HepG2 (cell line): Measurements from ENCODE around the gene EIF4H. TPM values are rescaled to one million over a fixed set of nuclear protein-coding genes. Genes with fewer than 3 reads are reported as not detected.

Source experiments
- ATAC-seq: fragments of 200-7000 bp; cut with Tn5 transposase; 3 replicates; pipeline ENCODE4 v1.9.1; 2020; ENCODE audit warnings: mild to moderate bottlenecking, moderate library complexity
- BruUV-seq: library from RNA; stranded (reverse); fragments of 400-500 nt; replicated peaks from 2 replicates; lab custom pipeline; 2021; lab: Mats Ljungman, UMichigan
- CTCF ChIA-PET: fragments of 300-600 bp; formaldehyde crosslinking; extraction: SDS; loops from one replicate; lab custom pipeline; 2021; ENCODE audit warnings: low total read pairs, inconsistent platforms, low intra/inter-chr PET ratio; lab: Yijun Ruan, JAX
- POLR2A ChIA-PET: fragments of 350-600 bp; sonication (Branson Sonifier 250); formaldehyde crosslinking; loops from one replicate; lab custom pipeline; 2020; ENCODE audit warnings: antibody characterized with exemption, inconsistent platforms; lab: Yijun Ruan, JAX
- DNase-seq: peaks from one replicate; pipeline ENCODE4 v3.0.0-alpha.2; 2015; ENCODE audit warnings: low spot score
- FAIRE-seq: peaks from 3 replicates; lab custom pipeline; 2011; peaks lifted over from hg19 to GRCh38; lab: Jason Lieb, UNC
- H2AFZ ChIP-seq: one replicate; pipeline ENCODE4 v1.6.1; 2011; ENCODE audit warnings: low read length, inconsistent platforms
- H3K27ac ChIP-seq: fragments of 300-600 bp; 3 replicates; pipeline ENCODE4 v1.8.0; 2011; ENCODE audit warnings: mixed run types, mild to moderate bottlenecking, mixed read lengths, low read length, inconsistent platforms; ENCODE audit not compliant: insufficient read depth; ENCODE audit errors: extremely low read length
- H3K27me3 ChIP-seq, 2 experiments: fragments of 200-600 bp in 1 of 2; 2 replicates in 1 of 2; 3 replicates in 1 of 2; pipeline versions ENCODE4 v1.6.0 to v1.8.0; 2011; ENCODE audit warnings: low read length in 2 of 2, mild to moderate bottlenecking in 2 of 2, moderate library complexity in 2 of 2, inconsistent platforms in 1 of 2; ENCODE audit not compliant: insufficient read depth in 2 of 2, control insufficient read depth in 1 of 2
- H3K36me3 ChIP-seq, 2 experiments: fragments of 200-600 bp in 1 of 2; replicated peaks in 1 of 2; 2 replicates in 1 of 2; 3 replicates in 1 of 2; pipeline versions ENCODE4 v1.5.1 to v1.8.0; 2011; ENCODE audit warnings: low read length in 2 of 2, inconsistent platforms in 1 of 2; ENCODE audit not compliant: insufficient read depth in 2 of 2, control insufficient read depth in 1 of 2
- H3K4me1 ChIP-seq: 2 replicates; pipeline ENCODE4 v1.5.1; 2012; ENCODE audit warnings: low read length, inconsistent platforms; ENCODE audit not compliant: insufficient read depth
- H3K4me2 ChIP-seq: 2 replicates; pipeline ENCODE4 v1.6.0; 2011; ENCODE audit warnings: low read depth, low read length, inconsistent platforms
- H3K4me3 ChIP-seq, 3 experiments: fragments of 200-600 bp in 1 of 3; sonication (generic), shearing (Covaris generic) in 1 of 3; replicated peaks in 1 of 3; 2 replicates each; pipeline ENCODE4 v1.5.1; 2011 to 2016; ENCODE audit warnings: low read length in 3 of 3, inconsistent platforms in 2 of 3, low read depth in 2 of 3, mild to moderate bottlenecking in 2 of 3, control low read depth in 1 of 3, mixed read lengths in 1 of 3; ENCODE audit not compliant: insufficient read depth in 1 of 3
- H3K79me2 ChIP-seq: one replicate; pipeline ENCODE4 v1.6.1; 2011; ENCODE audit warnings: low read length, inconsistent platforms; ENCODE audit not compliant: insufficient read depth
- H3K9ac ChIP-seq: 2 replicates; pipeline ENCODE4 v1.6.0; 2011; ENCODE audit warnings: mild to moderate bottlenecking, low read depth, low read length, inconsistent platforms; ENCODE audit not compliant: insufficient read depth
- H3K9me3 ChIP-seq: 2 replicates; pipeline ENCODE4 v1.5.1; 2012; ENCODE audit warnings: mild to moderate bottlenecking, low read length
- H4K20me1 ChIP-seq: 2 replicates; pipeline ENCODE4 v1.6.0; 2011; ENCODE audit warnings: inconsistent platforms, mild to moderate bottlenecking, low read length, moderate library complexity; ENCODE audit not compliant: insufficient read depth
- BRF2 ChIP-seq: sonication (generic); formaldehyde crosslinking; IDR thresholded peaks from 2 replicates; pipeline ENCODE4 v1.8.1; 2022; ENCODE audit warnings: mild to moderate bottlenecking, missing genetic modification reagents
- GPN1 ChIP-seq: sonication (generic); formaldehyde crosslinking; IDR thresholded peaks from 2 replicates; pipeline ENCODE4 v1.5.1; 2020; ENCODE audit warnings: missing genetic modification reagents, borderline replicate concordance
- HNRNPH1 ChIP-seq: fragments of 200-400 bp; formaldehyde crosslinking; optimal IDR thresholded peaks from 2 replicates; pipeline ENCODE3; 2017; ENCODE audit warnings: mild to moderate bottlenecking, low read depth, low read length
- IRX3 ChIP-seq: sonication (generic); formaldehyde crosslinking; IDR thresholded peaks from 2 replicates; pipeline ENCODE4 v1.8.1; 2023; ENCODE audit warnings: mild to moderate bottlenecking, low read depth, missing genetic modification reagents, borderline replicate concordance
- KDM1A ChIP-seq: IDR thresholded peaks from 2 replicates; pipeline ENCODE4 v1.6.1; 2016; ENCODE audit warnings: missing compliant biosample characterization
- PAWR ChIP-seq: sonication (generic); formaldehyde crosslinking; IDR thresholded peaks from 2 replicates; pipeline ENCODE4 v1.4.0; 2020; ENCODE audit warnings: missing genetic modification reagents, mild to moderate bottlenecking, borderline replicate concordance
- RAD51 ChIP-seq: fragments of 450-650 bp; IDR thresholded peaks from 2 replicates; pipeline ENCODE4 v1.6.1; 2016; ENCODE audit warnings: borderline replicate concordance
- ZNF253 ChIP-seq: sonication (generic); formaldehyde crosslinking; IDR thresholded peaks from 2 replicates; pipeline ENCODE4 v1.8.0; 2022; ENCODE audit warnings: mild to moderate bottlenecking, missing genetic modification reagents, borderline replicate concordance
- ZNF256 ChIP-seq: sonication (generic); formaldehyde crosslinking; conservative IDR thresholded peaks from 2 replicates; pipeline ENCODE4 v1.4.0; 2020; ENCODE audit warnings: missing genetic modification reagents
- ZNF570 ChIP-seq: sonication (generic); formaldehyde crosslinking; IDR thresholded peaks from 2 replicates; pipeline ENCODE4 v1.4.0; 2020; ENCODE audit warnings: mild to moderate bottlenecking, missing genetic modification reagents, borderline replicate concordance
- ZNF646 ChIP-seq: sonication (generic); formaldehyde crosslinking; IDR thresholded peaks from 2 replicates; pipeline ENCODE4 v1.9.0; 2021; ENCODE audit warnings: mild to moderate bottlenecking, missing genetic modification reagents
- WGBS: methylation state at CpG from one replicate; pipeline ENCODE4 v1.1.6; 2017; ENCODE audit warnings: low lambda C conversion rate; 5-methylcytosine and 5-hydroxymethylcytosine counted together
- in situ Hi-C: cut with HindIII; loops from 2 replicates; pipeline ENCODE4 v1.10.0; 2017; ENCODE audit warnings: low pct_unique_long_range_greater_than_20kb; ENCODE audit not compliant: extremely low pct_ligation_motif_present
- intact Hi-C: fragments of 100-400 bp; cut with micrococcal nuclease; formaldehyde crosslinking; loops from one replicate; pipeline ENCODE4 v1.10.0; 2022; ENCODE audit not compliant: unreplicated experiment
- polyA plus RNA-seq, 8 experiments: library from polyadenylated mRNA; depleted of rRNA in 3 of 8; stranded (reverse) in 7 of 8; unstranded in 1 of 8; fragments of >200 nt; fragmentation: Illumina TruSeq in 4 of 8; extraction: Trizol in 4 of 8; gene quantifications; 2 replicates each; pipeline versions ENCODE4 v1.2.1 to v1.2.3, GENCODE V29; 2011 to 2016; ENCODE audit warnings: low read depth in 4 of 8, missing spikeins in 1 of 8, mixed read lengths in 1 of 8; ENCODE audit not compliant: insufficient read depth in 1 of 8
- total RNA-seq, 5 experiments: library from RNA; depleted of rRNA; stranded (reverse); fragments of >200 nt; fragmentation: Illumina TruSeq; extraction: Trizol; gene quantifications; 2 replicates each; pipeline ENCODE4 v1.2.3, GENCODE V29; 2016; ENCODE audit warnings: low read depth in 1 of 5

EIF4H gene
- total and polyA plus RNA-seq, 2 of the 13 experiments (the other 11 are each of a cell fraction or from before 2014, with no cell fraction given) = 232 to 321 TPM

GRCh38 chr7:74149071-74149470 lies 25.1 kb upstream of the EIF4H start:
- intact Hi-C loops (no loop called here), in situ Hi-C loops (no loop called here)
- TF ChIP-seq ZNF570 (CRISPR knock-in tag) (no peak), ZNF253 (no peak), KDM1A (CRISPR knock-in tag) (no peak), ZNF646 (no peak), IRX3 (no peak), GPN1 (CRISPR knock-in tag) (no peak), PAWR (CRISPR knock-in tag) (no peak), ZNF256 (CRISPR knock-in tag) (no peak), BRF2 (CRISPR knock-in tag) (no peak), HNRNPH1 (no peak), RAD51 (no peak)
- ChIA-PET CTCF (no interaction called here), POLR2A (interaction anchor here (0.7 kb wide), 1 partner anchor 28 kb away, joined by 3 read pairs; no protein-coding TSS in a partner anchor)
- no peak overlapping the region for H3K9ac ChIP-seq
- H3K79me2 ChIP-seq = no peaks in the 10 kb centered on the region
- BruUV-seq = no TSS peak
- no peak overlapping the region for H3K4me3 ChIP-seq
- ATAC-seq = no peak
- no peaks in the 10 kb centered on the region for H4K20me1 ChIP-seq
- H3K4me1 ChIP-seq = peaks cover 26% of the 10 kb centered on the region
- no peak overlapping the region for H3K27ac ChIP-seq
- no peaks in the 10 kb centered on the region for H3K9me3 ChIP-seq
- no peak for DNase-seq
- no peaks in the 10 kb centered on the region for H3K36me3 ChIP-seq
- no peaks in the 10 kb centered on the region for H3K27me3 ChIP-seq
- no peak overlapping the region for H3K4me2 ChIP-seq
- H2AFZ ChIP-seq = no peak overlapping the region
- 93% methylated on average over 5 of the region's 5 CpGs for WGBS
- no peak for FAIRE-seq
